ENCODE data around the gene ITPRID2. TPM values are rescaled to one million over a fixed set of nuclear protein-coding genes. Genes with fewer than 3 reads are reported as not detected.

Gene ITPRID2
- total RNA-seq, 1 donor from 2014 or later, result 100 TPM

DNA sequence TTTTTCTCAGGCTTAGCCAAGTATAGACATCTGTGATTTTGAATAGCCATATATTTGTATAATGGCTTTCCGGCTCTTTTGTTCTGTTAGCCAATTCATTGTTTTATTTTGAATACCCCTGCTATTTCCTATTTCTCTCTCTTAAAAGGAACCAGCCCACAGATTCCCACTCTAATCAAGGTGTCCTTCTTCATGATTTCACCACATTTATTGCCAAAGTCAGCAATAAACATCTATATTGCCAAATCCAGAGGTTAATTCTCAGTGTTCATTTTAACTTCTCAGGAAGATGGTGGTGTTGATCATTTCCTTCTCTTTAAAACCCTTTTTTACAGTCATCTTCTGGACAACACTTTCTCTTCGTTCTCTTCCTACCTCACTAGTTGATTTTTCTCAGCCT lies 13.1 kb upstream of the ITPRID2 start:
- no peak for DNase-seq (ENCODE audit: extremely low spot score, unreplicated experiment)
- H3K9me3 Mint-ChIP-seq (ENCODE audit: unreplicated experiment), result no peaks in the 10 kb centered on the region
- TF ChIP-seq, protein P1, sequence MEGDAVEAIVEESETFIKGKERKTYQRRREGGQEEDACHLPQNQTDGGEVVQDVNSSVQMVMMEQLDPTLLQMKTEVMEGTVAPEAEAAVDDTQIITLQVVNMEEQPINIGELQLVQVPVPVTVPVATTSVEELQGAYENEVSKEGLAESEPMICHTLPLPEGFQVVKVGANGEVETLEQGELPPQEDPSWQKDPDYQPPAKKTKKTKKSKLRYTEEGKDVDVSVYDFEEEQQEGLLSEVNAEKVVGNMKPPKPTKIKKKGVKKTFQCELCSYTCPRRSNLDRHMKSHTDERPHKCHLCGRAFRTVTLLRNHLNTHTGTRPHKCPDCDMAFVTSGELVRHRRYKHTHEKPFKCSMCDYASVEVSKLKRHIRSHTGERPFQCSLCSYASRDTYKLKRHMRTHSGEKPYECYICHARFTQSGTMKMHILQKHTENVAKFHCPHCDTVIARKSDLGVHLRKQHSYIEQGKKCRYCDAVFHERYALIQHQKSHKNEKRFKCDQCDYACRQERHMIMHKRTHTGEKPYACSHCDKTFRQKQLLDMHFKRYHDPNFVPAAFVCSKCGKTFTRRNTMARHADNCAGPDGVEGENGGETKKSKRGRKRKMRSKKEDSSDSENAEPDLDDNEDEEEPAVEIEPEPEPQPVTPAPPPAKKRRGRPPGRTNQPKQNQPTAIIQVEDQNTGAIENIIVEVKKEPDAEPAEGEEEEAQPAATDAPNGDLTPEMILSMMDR (IDR thresholded peaks at IDR 0.05), result no peak
- H3K27me3 Mint-ChIP-seq (ENCODE audit: unreplicated experiment), result no peaks in the 10 kb centered on the region
- H3K4me3 Mint-ChIP-seq (ENCODE audit: unreplicated experiment), result no peak overlapping the region
- H3K27ac Mint-ChIP-seq (ENCODE audit: unreplicated experiment), result no peak overlapping the region
- no peaks in the 10 kb centered on the region for H3K36me3 Mint-ChIP-seq (ENCODE audit: unreplicated experiment)
- H3K4me1 Mint-ChIP-seq (ENCODE audit: unreplicated experiment), result no peaks in the 10 kb centered on the region

DNA sequence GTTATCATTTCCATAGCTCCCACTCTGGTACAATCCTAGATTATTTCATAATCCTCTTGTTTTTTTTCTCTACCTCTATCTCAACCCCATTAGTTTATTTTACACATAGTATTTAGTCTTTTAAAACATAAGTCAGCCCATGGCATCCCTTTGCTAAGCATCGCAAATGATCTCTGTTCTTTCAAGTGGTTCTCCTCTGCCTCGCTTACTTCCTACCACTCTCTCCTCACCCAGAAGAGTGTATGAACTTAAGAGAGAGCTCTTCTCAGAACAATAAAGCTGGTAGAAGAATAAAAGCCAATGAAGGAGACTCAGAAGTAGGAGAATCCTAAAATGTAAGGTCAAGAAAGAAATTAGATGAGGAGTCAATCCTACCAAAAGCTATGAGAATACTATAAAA lies 12.2 kb upstream of the ITPRID2 start:
- Mint-ChIP-seq H3K27me3 (ENCODE audit: unreplicated experiment) (no peaks in the 10 kb centered on the region), H3K36me3 (ENCODE audit: unreplicated experiment) (no peaks in the 10 kb centered on the region), H3K9me3 (ENCODE audit: unreplicated experiment) (no peaks in the 10 kb centered on the region), H3K4me1 (ENCODE audit: unreplicated experiment) (no peaks in the 10 kb centered on the region), H3K4me3 (ENCODE audit: unreplicated experiment) (no peak overlapping the region), H3K27ac (ENCODE audit: unreplicated experiment) (no peak overlapping the region)
- DNase-seq (ENCODE audit: extremely low spot score, unreplicated experiment), result no peak
- TF ChIP-seq, protein P1 (IDR thresholded peaks at IDR 0.05), result no peak

DNA sequence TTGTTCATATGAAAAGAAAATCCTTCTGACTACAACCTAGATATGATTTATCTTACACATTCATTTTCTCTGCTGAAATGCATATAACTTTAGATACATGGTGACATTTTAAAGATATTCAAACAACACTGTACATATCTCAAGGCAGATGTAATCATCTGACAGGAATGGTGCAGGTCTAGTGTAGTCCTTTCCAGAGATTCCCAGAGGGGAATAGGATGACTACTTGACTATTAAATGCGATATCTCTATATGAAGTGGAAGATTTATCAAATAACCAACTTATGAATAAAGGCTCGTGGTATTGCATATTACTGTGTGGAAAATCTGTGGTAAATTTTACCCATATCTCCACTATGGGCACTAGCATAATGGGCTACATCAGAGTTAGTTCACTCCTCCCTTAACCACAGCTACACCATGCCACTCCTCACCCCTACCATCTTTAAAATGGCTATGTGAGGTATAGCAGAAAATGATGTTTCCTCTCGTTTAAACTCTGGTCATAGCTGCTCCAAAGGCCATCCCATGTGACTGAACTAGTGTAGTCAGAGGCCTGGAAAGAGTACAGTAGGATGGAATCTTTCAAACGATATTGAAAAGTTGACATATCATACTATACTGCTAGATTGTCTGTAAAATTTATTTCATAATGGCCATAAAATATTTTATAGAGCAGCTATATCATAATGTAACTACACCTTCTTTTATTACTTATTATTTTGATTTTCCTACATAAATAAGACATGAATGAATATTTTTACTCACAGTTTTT lies 9.1 kb upstream of the ITPRID2 start:
- no peak overlapping the region for H3K27ac Mint-ChIP-seq (ENCODE audit: unreplicated experiment)
- no peaks in the 10 kb centered on the region for H3K36me3 Mint-ChIP-seq (ENCODE audit: unreplicated experiment)

DNA sequence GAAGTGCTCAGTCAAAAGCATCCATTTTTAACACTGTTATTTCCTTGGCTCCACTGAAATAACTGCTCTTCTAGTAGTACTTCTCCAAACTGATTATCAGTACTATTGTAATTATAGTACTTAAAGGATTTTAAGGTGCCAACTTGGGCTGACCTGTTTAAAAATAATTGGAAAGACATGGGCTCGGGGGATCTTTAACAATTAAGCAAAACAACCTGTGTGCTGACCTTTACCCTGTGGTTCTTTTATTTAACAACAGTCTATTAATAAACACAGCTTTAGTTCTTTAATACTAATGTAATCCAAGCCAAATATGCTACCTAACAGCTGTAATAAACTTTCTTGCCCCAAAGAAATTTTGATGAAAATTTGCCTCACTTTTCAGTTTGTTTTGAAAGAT lies 6.9 kb upstream of the ITPRID2 start:
- DNase-seq (ENCODE audit: extremely low spot score, unreplicated experiment), result no peak
- Mint-ChIP-seq H3K4me1 (ENCODE audit: unreplicated experiment) (no peaks in the 10 kb centered on the region), H3K27ac (ENCODE audit: unreplicated experiment) (no peak overlapping the region), H3K27me3 (ENCODE audit: unreplicated experiment) (no peaks in the 10 kb centered on the region), H3K36me3 (ENCODE audit: unreplicated experiment) (no peaks in the 10 kb centered on the region), H3K9me3 (ENCODE audit: unreplicated experiment) (no peaks in the 10 kb centered on the region), H3K4me3 (ENCODE audit: unreplicated experiment) (no peak overlapping the region)
- TF ChIP-seq, protein P1 (IDR thresholded peaks at IDR 0.05), result no peak

More for the DNA sequence above, 9.1 kb upstream of the ITPRID2 start:
- Mint-ChIP-seq H3K4me3 (ENCODE audit: unreplicated experiment) (no peak overlapping the region), H3K4me1 (ENCODE audit: unreplicated experiment) (no peaks in the 10 kb centered on the region), H3K27me3 (ENCODE audit: unreplicated experiment) (no peaks in the 10 kb centered on the region), H3K9me3 (ENCODE audit: unreplicated experiment) (no peaks in the 10 kb centered on the region)
- no peak for DNase-seq (ENCODE audit: extremely low spot score, unreplicated experiment)
- TF ChIP-seq, protein P1 (IDR thresholded peaks at IDR 0.05), result no peak

DNA sequence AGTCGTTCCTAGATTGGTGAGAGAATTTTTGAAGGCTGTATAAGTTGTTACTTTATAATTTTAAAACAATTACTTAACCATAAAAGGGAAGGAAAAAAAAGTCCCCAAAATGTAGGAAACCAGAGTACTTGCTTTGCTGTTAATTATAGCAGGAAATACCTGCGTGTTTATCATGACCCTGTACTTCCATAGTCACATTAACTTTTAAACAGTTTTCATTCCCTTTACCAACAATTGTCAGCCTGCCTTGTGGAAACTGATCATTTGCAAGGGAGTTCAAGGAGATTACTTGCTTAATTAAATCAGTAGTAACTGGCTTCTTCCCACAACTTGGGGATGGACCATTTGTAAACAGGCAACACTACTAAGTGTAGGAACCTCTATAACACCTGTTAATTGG lies 6.4 kb upstream of the ITPRID2 start:
- Mint-ChIP-seq H3K4me3 (ENCODE audit: unreplicated experiment) (no peak overlapping the region), H3K4me1 (ENCODE audit: unreplicated experiment) (no peaks in the 10 kb centered on the region), H3K27me3 (ENCODE audit: unreplicated experiment) (no peaks in the 10 kb centered on the region), H3K27ac (ENCODE audit: unreplicated experiment) (no peak overlapping the region), H3K9me3 (ENCODE audit: unreplicated experiment) (no peaks in the 10 kb centered on the region), H3K36me3 (ENCODE audit: unreplicated experiment) (no peaks in the 10 kb centered on the region)
- no peak for DNase-seq (ENCODE audit: extremely low spot score, unreplicated experiment)
- TF ChIP-seq, protein P1 (IDR thresholded peaks at IDR 0.05), result no peak

Data from osteocyte (in vitro differentiated cells).